ENCODE measurements around the gene DPY19L2.
"Not testable (repeated sequence)": the region's sequence is repeated elsewhere in the genome, so short reads cannot be mapped to it uniquely, and the experiment has no call there.

DNA sequence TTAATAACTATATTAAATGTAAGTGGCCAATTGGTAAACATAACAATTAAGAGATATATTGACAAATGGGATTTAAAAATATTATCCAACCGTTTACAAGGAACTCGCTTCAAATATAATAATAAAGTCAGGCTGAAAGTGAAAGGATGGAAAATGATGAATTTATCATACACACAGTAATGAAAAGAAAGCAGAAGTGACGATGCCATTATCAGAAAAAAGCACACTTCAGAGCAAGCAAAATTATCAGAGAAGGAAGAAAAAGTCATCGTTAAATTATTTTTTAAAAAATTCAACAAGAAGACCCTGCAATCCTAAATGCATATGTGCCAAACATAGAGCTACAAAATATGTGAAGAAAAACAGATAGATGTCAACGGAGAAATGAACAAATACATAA lies 13.8 kb downstream of the DPY19L2 start:
- not testable (repeated sequence) for TF ChIP-seq POLR2A (IDR thresholded peaks at IDR 0.05)
- TF ChIP-seq, protein P1, sequence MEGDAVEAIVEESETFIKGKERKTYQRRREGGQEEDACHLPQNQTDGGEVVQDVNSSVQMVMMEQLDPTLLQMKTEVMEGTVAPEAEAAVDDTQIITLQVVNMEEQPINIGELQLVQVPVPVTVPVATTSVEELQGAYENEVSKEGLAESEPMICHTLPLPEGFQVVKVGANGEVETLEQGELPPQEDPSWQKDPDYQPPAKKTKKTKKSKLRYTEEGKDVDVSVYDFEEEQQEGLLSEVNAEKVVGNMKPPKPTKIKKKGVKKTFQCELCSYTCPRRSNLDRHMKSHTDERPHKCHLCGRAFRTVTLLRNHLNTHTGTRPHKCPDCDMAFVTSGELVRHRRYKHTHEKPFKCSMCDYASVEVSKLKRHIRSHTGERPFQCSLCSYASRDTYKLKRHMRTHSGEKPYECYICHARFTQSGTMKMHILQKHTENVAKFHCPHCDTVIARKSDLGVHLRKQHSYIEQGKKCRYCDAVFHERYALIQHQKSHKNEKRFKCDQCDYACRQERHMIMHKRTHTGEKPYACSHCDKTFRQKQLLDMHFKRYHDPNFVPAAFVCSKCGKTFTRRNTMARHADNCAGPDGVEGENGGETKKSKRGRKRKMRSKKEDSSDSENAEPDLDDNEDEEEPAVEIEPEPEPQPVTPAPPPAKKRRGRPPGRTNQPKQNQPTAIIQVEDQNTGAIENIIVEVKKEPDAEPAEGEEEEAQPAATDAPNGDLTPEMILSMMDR (IDR thresholded peaks at IDR 0.05): not testable (repeated sequence)
